Measurements from ENCODE around the gene PRKCI. TPM values are rescaled to one million over a fixed set of nuclear protein-coding genes. Genes with fewer than 3 reads are reported as not detected.
"Not testable (repeated sequence)": the region's sequence is repeated elsewhere in the genome, so short reads cannot be mapped to it uniquely, and the experiment has no call there.

PRKCI gene
- total RNA-seq, 1 experiment from 2014 or later, result 39.5 TPM

DNA sequence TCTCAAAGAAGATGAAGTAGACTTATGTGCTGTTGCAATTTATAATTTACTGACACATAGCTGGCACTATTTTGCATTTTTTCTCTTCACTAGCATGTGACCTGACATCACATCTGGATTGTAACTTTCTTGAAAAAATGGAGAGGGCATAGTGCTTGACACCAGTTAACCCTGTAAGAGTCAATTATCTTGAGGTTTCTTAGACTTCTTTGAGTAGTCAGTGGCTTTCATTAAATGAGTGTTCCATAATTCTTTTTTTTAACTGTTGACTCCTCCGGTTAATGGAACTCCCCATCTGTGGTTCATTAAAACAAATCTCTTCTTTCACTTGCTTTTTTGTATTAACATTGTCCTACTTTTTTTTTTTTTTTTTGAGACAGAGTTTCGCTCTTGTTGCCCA lies 16.9 kb upstream of the PRKCI start:
- TF ChIP-seq EZH2 (IDR thresholded peaks at IDR 0.05; ENCODE audit: low read length, unreplicated experiment), result no peak
- Histone ChIP-seq H3F3A (ENCODE audit: low read length, unreplicated experiment) (no peaks in the 10 kb centered on the region), H3K4me3 (ENCODE audit: low read length) (no peak overlapping the region), H3K36me3 (ENCODE audit: low read depth, low read length) (no peaks in the 10 kb centered on the region), H3K4me1 (ENCODE audit: insufficient read depth, low read length) (no peaks in the 10 kb centered on the region), H3K27me3 (ENCODE audit: low read length) (no peaks in the 10 kb centered on the region), H3K79me2 (ENCODE audit: low read length) (no peaks in the 10 kb centered on the region), H3K27ac (ENCODE audit: low read length) (no peak overlapping the region), H3K9me2 (replicated peaks; ENCODE audit: low read length) (no peaks in the 10 kb centered on the region), H3K9me3 (ENCODE audit: low read length) (no peaks in the 10 kb centered on the region), H2AFZ (ENCODE audit: low read length) (no peak overlapping the region), H3K9ac (ENCODE audit: low read length) (no peak overlapping the region), H3K4me2 (ENCODE audit: low read length) (no peak overlapping the region), H4K20me1 (ENCODE audit: low read length) (no peaks in the 10 kb centered on the region)
- CTCF ChIA-PET, result no interaction called here
- DNase-seq (no peak), ATAC-seq (no peak)
- POLR2A ChIA-PET (ENCODE audit: unreplicated experiment), result interaction anchor here (0.5 kb wide), 1 partner anchor 659 kb away, joined by 3 read pairs; no protein-coding TSS in a partner anchor
- intact Hi-C loops (cut with micrococcal nuclease), result no loop called here
- BruUV-seq (replicated peaks), result no TSS peak

DNA sequence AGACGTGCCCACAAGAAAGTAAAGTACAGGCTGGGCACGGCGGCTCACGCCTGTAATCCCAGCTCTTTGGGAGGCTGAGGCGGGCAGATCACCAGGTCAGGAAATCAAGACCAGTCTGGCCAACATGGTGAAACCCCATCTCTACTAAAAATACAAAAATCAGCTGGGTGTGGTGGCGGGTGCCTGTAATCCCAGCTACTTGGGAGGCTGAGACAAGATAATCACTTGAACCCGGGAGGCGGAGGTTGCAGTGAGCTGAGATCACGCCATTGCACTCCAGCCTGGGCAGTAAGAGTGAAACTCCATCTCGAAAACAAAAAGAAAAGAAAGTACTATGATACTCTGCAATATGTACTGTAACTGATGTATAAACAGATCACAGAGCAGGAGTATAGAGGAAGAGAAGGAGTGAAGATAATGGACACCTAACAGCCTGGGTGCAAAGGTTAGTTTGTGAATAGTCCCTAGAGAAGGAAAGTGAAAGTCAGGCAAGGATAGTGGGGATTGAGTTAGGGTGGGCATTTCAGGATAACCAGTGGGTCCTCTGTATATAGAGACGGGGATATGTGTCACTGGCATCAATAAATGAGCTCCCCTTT lies 16.0 kb upstream of the PRKCI start:
- H3K27me3 ChIP-seq (ENCODE audit: low read length); H3K4me3 ChIP-seq (ENCODE audit: low read length); BruUV-seq (replicated peaks); H3K9ac ChIP-seq (ENCODE audit: low read length); H3K4me2 ChIP-seq (ENCODE audit: low read length); H3K4me1 ChIP-seq (ENCODE audit: insufficient read depth, low read length); ATAC-seq; H3K79me2 ChIP-seq (ENCODE audit: low read length); H3K9me3 ChIP-seq (ENCODE audit: low read length); H3K9me2 ChIP-seq (replicated peaks; ENCODE audit: low read length); POLR2A ChIA-PET (ENCODE audit: unreplicated experiment); H3K36me3 ChIP-seq (ENCODE audit: low read depth, low read length); H2AFZ ChIP-seq (ENCODE audit: low read length); intact Hi-C loops (cut with micrococcal nuclease); H3F3A ChIP-seq (ENCODE audit: low read length, unreplicated experiment); H3K27ac ChIP-seq (ENCODE audit: low read length); DNase-seq; H4K20me1 ChIP-seq (ENCODE audit: low read length): not testable (repeated sequence)
- CTCF ChIA-PET, result interaction anchor here (0.5 kb wide), 1 partner anchor 642 kb away, joined by 4 read pairs; no protein-coding TSS in a partner anchor

DNA sequence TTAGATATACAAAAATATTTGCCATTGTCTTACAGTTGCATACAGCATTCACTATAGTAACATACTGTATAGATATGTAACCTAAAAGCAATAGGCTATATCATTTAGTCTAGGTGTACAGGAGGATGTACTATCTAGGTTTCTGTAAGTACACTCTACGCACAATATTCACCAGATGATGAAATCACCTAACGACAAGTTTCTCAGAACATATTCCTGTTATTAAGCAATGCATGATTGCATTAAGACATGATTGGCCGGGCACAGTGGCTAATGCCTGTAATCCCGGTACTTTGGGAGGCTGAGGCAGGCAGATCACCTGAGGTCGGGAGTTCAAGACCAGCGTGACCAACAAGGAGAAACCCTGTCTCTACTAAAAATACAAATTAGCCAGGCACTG lies 14.5 kb upstream of the PRKCI start:
- CTCF ChIA-PET, result no interaction called here
- no peak overlapping the region for H3K4me3 ChIP-seq (ENCODE audit: low read length)
- DNase-seq (no peak), ATAC-seq (no peak)
- no TSS peak for BruUV-seq (replicated peaks)
- H3K4me2 ChIP-seq (ENCODE audit: low read length), result no peak overlapping the region
- POLR2A ChIA-PET (ENCODE audit: unreplicated experiment), result no interaction called here
- no peaks in the 10 kb centered on the region for H3K27me3 ChIP-seq (ENCODE audit: low read length)
- H3F3A ChIP-seq (ENCODE audit: low read length, unreplicated experiment), result no peaks in the 10 kb centered on the region
- H3K4me1 ChIP-seq (ENCODE audit: insufficient read depth, low read length), result no peaks in the 10 kb centered on the region
- no peaks in the 10 kb centered on the region for H3K9me3 ChIP-seq (ENCODE audit: low read length)
- intact Hi-C loops (cut with micrococcal nuclease), result no loop called here
- TF ChIP-seq EZH2 (IDR thresholded peaks at IDR 0.05; ENCODE audit: low read length, unreplicated experiment) (no peak), EZH2phosphoT487 (IDR thresholded peaks at IDR 0.05; ENCODE audit: borderline replicate concordance, low read length) (no peak)
- TF ChIP-seq, protein P1, sequence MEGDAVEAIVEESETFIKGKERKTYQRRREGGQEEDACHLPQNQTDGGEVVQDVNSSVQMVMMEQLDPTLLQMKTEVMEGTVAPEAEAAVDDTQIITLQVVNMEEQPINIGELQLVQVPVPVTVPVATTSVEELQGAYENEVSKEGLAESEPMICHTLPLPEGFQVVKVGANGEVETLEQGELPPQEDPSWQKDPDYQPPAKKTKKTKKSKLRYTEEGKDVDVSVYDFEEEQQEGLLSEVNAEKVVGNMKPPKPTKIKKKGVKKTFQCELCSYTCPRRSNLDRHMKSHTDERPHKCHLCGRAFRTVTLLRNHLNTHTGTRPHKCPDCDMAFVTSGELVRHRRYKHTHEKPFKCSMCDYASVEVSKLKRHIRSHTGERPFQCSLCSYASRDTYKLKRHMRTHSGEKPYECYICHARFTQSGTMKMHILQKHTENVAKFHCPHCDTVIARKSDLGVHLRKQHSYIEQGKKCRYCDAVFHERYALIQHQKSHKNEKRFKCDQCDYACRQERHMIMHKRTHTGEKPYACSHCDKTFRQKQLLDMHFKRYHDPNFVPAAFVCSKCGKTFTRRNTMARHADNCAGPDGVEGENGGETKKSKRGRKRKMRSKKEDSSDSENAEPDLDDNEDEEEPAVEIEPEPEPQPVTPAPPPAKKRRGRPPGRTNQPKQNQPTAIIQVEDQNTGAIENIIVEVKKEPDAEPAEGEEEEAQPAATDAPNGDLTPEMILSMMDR (conservative IDR thresholded peaks at IDR 0.05; ENCODE audit: low read depth, low read length), result no peak
- no peak overlapping the region for H3K27ac ChIP-seq (ENCODE audit: low read length)
- H4K20me1 ChIP-seq (ENCODE audit: low read length), result no peaks in the 10 kb centered on the region
- no peak overlapping the region for H3K9ac ChIP-seq (ENCODE audit: low read length)
- no peaks in the 10 kb centered on the region for H3K9me2 ChIP-seq (replicated peaks; ENCODE audit: low read length)
- no peaks in the 10 kb centered on the region for H3K36me3 ChIP-seq (ENCODE audit: low read depth, low read length)
- H2AFZ ChIP-seq (ENCODE audit: low read length), result no peak overlapping the region
- no peaks in the 10 kb centered on the region for H3K79me2 ChIP-seq (ENCODE audit: low read length)

DNA sequence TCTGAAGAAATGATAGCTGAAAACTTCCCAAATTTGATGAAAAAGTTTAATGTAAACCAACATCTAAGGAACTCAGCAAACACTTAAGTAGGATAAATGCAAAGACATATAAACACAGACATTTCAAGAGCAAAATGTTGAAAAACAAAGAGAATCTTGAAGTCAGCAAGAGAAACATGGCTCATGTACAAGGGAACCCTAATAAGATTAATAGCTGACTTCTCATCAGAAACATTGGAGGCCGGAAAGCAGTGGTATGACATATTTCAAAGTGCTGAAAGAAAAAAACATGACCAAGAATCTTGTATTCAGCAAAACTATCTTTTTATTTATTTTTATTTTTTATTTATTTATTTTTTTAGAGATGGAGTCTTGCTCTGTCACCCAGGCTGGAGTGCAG lies 10.6 kb upstream of the PRKCI start:
- no TSS peak for BruUV-seq (replicated peaks)
- Histone ChIP-seq H3K27me3 (ENCODE audit: low read length) (no peaks in the 10 kb centered on the region), H3K36me3 (ENCODE audit: low read depth, low read length) (no peaks in the 10 kb centered on the region), H3F3A (ENCODE audit: low read length, unreplicated experiment) (no peaks in the 10 kb centered on the region), H3K9me3 (ENCODE audit: low read length) (no peaks in the 10 kb centered on the region), H3K9ac (ENCODE audit: low read length) (no peak overlapping the region), H3K9me2 (replicated peaks; ENCODE audit: low read length) (no peaks in the 10 kb centered on the region), H3K79me2 (ENCODE audit: low read length) (no peaks in the 10 kb centered on the region), H3K4me3 (ENCODE audit: low read length) (no peak overlapping the region), H3K4me1 (ENCODE audit: insufficient read depth, low read length) (no peaks in the 10 kb centered on the region), H4K20me1 (ENCODE audit: low read length) (no peaks in the 10 kb centered on the region), H3K27ac (ENCODE audit: low read length) (no peak overlapping the region), H2AFZ (ENCODE audit: low read length) (no peak overlapping the region), H3K4me2 (ENCODE audit: low read length) (no peak overlapping the region)
- no peak for TF ChIP-seq EZH2 (IDR thresholded peaks at IDR 0.05; ENCODE audit: low read length, unreplicated experiment)
- TF ChIP-seq, protein P1 (conservative IDR thresholded peaks at IDR 0.05; ENCODE audit: low read depth, low read length), result no peak
- no peak for TF ChIP-seq EZH2phosphoT487 (IDR thresholded peaks at IDR 0.05; ENCODE audit: borderline replicate concordance, low read length)
- POLR2A ChIA-PET (ENCODE audit: unreplicated experiment), result no interaction called here
- ATAC-seq (no peak), DNase-seq (no peak)
- intact Hi-C loops (cut with micrococcal nuclease), result no loop called here
- CTCF ChIA-PET, result no interaction called here
